Peyer's patch (tissue), 4 donors: ENCODE data around the gene ZFYVE1. TPM values are rescaled to one million over a fixed set of nuclear protein-coding genes. Genes with fewer than 3 reads are reported as not detected.

Experiments
- DNase-seq, 3 donors: peaks; one replicate each; pipeline ENCODE4 v3.0.0-alpha.2; 2017 to 2019
- H3K27ac ChIP-seq, 4 donors: fragments of 200-600 bp; sonication (generic); one replicate each; pipeline ENCODE4 v1.5.1; 2016 to 2019
- H3K27me3 ChIP-seq, 2 donors: fragments of 200-600 bp; sonication (generic); one replicate each; pipeline ENCODE4 v1.5.1; 2019
- H3K36me3 ChIP-seq, 3 donors: fragments of 200-600 bp; sonication (generic); one replicate each; pipeline ENCODE4 v1.5.1; 2016 to 2019
- H3K4me1 ChIP-seq, 4 donors: fragments of 200-600 bp; sonication (generic); one replicate each; pipeline ENCODE4 v1.5.1; 2016 to 2019
- H3K4me3 ChIP-seq, 4 donors: fragments of 200-600 bp; sonication (generic); 1 replicate in 3 of 4; 2 replicates in 1 of 4; pipeline ENCODE4 v1.5.1; 2016 to 2019; ENCODE audit warnings: mild to moderate bottlenecking in 1 of 4
- H3K9me3 ChIP-seq, 4 donors: fragments of 200-600 bp; sonication (generic); one replicate each; pipeline ENCODE4 v1.5.1; 2016 to 2019; ENCODE audit warnings: mild to moderate bottlenecking in 1 of 4
- CTCF ChIP-seq, 6 experiments: fragments of 450-650 bp in 4 of 6; fragments of 200-600 bp in 2 of 6; sonication (generic) in 1 of 6; IDR thresholded peaks; one replicate each; pipeline ENCODE4 v1.5.1; 2017 to 2019; ENCODE audit warnings: antibody characterized with exemption in 6 of 6, mild to moderate bottlenecking in 3 of 6, moderate library complexity in 1 of 6
- POLR2A ChIP-seq, 2 donors: fragments of 450-650 bp; IDR thresholded peaks; one replicate each; pipeline ENCODE4 v1.5.1; 2017; ENCODE audit warnings: antibody characterized with exemption in 2 of 2, mild to moderate bottlenecking in 2 of 2, moderate library complexity in 2 of 2
- total RNA-seq, 4 donors: library from RNA; depleted of rRNA; stranded (reverse); fragments of >200 nt; gene quantifications; one replicate each; pipeline ENCODE4 v1.1.0, GENCODE V29; 2016

Gene ZFYVE1
- total RNA-seq, 4 donors from 2014 or later = 8.3 to 32.5 (median 26.8) TPM

DNA sequence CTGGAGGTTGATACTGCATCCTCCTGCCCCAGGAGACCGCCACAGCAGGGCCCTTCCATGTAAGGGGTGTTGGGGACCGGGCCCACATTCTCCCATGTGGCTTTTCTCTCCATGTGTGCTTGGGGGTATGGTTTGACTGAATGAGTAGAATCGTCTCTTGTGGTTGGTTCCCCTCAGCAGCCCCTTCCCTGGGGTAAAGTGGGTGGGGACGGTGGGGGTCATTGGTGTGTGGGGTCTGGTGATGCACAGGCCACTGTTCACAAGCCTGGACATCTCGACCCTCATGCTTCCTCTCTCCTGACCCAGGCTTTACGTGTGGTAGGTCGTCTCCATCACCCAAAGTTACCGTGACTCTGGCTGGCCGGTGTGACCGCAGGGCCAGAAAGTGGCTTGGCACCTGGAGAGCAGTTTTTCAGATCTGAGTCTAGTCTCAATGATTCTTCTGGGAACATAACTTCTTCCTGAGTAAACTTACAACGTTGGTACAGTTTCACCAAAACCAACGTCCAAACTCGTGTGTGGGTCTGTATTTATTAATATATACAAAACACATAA is 83.0 kb downstream of the ZFYVE1 start:
- H3K4me3 ChIP-seq = no peak overlapping the region
- H3K4me1 ChIP-seq = no peaks in the 10 kb centered on the region
- no peaks in the 10 kb centered on the region for H3K9me3 ChIP-seq
- H3K36me3 ChIP-seq = peaks cover 0 to 62% (median 0%) of the 10 kb centered on the region in 3 donors
- no peak overlapping the region for H3K27ac ChIP-seq
- DNase-seq = no peak
- TF ChIP-seq CTCF (IDR thresholded peaks at IDR 0.05) (no peak), POLR2A (IDR thresholded peaks at IDR 0.05) (no peak)
- H3K27me3 ChIP-seq = no peaks in the 10 kb centered on the region

DNA sequence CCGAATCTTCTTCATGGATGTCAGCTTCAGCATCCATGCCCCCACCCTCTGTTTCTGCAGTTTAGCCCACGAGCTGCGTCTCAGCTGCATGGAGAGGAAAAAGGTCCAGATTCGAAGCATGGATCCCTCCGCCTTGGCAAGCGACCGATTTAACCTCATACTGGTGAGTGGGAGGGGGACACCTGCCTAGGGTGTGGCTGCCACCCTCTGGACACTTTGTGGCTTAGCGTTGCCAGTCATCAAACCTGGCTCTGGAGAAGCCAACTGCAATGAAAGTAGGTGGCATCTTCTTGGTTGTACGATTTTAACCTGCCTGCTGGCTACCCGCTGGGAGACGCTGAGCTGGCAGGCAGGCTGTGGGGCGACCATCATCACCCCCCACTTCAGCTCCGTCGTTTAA is 84.0 kb downstream of the ZFYVE1 start:
- Histone ChIP-seq H3K27ac (no peak overlapping the region), H3K36me3 (peaks cover 0 to 67% (median 0%) of the 10 kb centered on the region in 3 donors), H3K4me3 (no peak overlapping the region)

DNA sequence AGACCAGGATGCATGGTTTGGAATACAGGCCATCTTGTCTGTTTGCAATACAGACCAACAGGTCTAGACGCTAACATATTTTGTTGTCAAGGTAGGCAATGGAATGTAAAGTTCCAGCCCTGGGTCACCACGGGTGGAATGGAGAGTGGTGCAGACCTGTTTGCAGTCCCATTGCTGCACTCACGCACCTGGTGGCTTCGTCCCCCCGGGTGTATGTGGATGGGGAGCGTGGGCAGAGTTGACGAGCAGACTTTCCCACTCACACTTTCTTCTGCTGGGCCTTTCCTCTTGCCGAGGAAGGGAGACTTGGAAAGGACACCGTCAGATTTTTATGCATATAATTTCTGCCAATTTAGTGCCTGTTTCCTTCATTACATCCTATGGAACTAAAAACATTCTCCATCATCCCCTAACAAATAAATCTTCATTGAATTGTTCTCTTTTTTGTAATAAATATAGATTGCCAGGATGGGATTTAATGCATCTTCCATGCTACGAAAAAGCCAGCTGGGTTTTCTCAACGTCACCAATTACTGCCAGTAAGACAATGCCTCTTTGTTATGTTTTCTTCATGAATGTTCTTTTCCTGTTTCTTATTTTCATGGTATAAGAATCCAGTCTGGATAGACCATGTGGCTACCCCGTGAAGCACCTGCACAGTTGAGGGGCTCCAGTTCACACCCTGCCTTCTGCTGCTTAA is 85.5 kb downstream of the ZFYVE1 start:
- no peak for DNase-seq
- peaks cover 0 to 59% (median 0%) of the 10 kb centered on the region in 3 donors for H3K36me3 ChIP-seq

More for the DNA sequence above, 84.0 kb downstream of the ZFYVE1 start:
- Histone ChIP-seq H3K4me1 (no peaks in the 10 kb centered on the region), H3K9me3 (no peaks in the 10 kb centered on the region), H3K27me3 (no peaks in the 10 kb centered on the region)
- no peak for DNase-seq
- no peak for TF ChIP-seq POLR2A (IDR thresholded peaks at IDR 0.05)

DNA sequence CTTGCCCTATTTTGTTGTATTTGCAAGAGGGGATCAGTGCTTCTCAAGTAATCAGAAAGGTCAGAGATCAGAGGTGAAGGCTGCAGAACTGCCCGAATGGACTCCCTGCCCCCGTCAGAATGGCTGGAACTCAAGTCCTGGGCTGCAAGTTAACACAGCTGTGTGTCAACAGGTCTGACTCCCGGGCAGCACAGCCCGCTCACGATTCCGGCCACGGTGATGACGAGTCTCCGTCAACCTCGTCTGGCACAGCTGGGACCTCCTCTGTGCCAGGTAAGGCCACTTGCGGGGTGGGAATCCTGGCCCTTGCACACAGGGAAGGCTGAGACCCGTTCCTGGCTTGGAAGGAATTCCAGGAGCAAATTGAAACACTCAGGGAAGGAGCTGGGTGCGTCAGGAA is 87.3 kb downstream of the ZFYVE1 start:
- H3K27me3 ChIP-seq = no peaks in the 10 kb centered on the region
- H3K9me3 ChIP-seq = no peaks in the 10 kb centered on the region
- no peak for DNase-seq
- H3K27ac ChIP-seq = no peak overlapping the region
- TF ChIP-seq CTCF (IDR thresholded peaks at IDR 0.05) (no peak), POLR2A (IDR thresholded peaks at IDR 0.05) (no peak)
- H3K4me3 ChIP-seq = no peak overlapping the region
- H3K4me1 ChIP-seq = no peaks in the 10 kb centered on the region
- peaks cover 0 to 56% (median 0%) of the 10 kb centered on the region in 3 donors for H3K36me3 ChIP-seq

More for the DNA sequence above, 85.5 kb downstream of the ZFYVE1 start:
- TF ChIP-seq POLR2A (IDR thresholded peaks at IDR 0.05) = no peak
- TF ChIP-seq CTCF (IDR thresholded peaks at IDR 0.05) = no peak
- Histone ChIP-seq H3K27me3 (no peaks in the 10 kb centered on the region), H3K9me3 (no peaks in the 10 kb centered on the region), H3K4me1 (no peaks in the 10 kb centered on the region), H3K27ac (no peak overlapping the region), H3K4me3 (no peak overlapping the region)

DNA sequence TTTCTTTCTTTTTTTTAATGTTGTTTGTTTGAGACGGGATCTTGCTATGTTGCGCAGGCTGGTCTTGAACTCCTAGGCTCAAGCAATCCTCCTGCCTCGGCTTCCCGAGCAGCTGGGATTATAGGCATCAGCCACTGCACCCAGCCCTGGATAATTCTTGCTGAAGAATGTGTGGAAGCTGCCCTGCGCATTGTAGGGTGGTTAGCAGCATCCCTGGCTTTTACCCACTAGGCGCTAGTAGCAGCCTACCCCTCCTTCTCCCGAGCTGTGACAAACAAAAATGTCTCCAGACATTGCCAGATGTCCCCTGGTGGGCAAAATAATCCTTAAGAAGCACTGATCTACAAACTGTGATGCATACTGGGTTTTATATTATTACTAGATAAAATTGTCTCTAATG is 94.0 kb downstream of the ZFYVE1 start:
- H3K36me3 ChIP-seq = peaks cover 0 to 3% (median 0%) of the 10 kb centered on the region in 3 donors
- H3K9me3 ChIP-seq = no peaks in the 10 kb centered on the region
- TF ChIP-seq POLR2A (IDR thresholded peaks at IDR 0.05) = no peak
- no peak for TF ChIP-seq CTCF (IDR thresholded peaks at IDR 0.05)
- H3K27me3 ChIP-seq = no peaks in the 10 kb centered on the region
- H3K4me1 ChIP-seq = no peaks in the 10 kb centered on the region
- no peak overlapping the region for H3K27ac ChIP-seq
- DNase-seq = no peak
- no peak overlapping the region for H3K4me3 ChIP-seq

GRCh38 chr14:72929316-72930080 is 97.4 kb downstream of the ZFYVE1 start:
- TF ChIP-seq POLR2A (IDR thresholded peaks at IDR 0.05) (no peak), CTCF (IDR thresholded peaks at IDR 0.05) (no peak)
- Histone ChIP-seq H3K27me3 (no peaks in the 10 kb centered on the region), H3K9me3 (no peaks in the 10 kb centered on the region), H3K27ac (no peak overlapping the region), H3K4me1 (no peaks in the 10 kb centered on the region), H3K4me3 (no peak overlapping the region), H3K36me3 (no peaks in the 10 kb centered on the region)
- DNase-seq = no peak
